HepG2 (cell line): Measurements from ENCODE around the gene MTA3. TPM values are rescaled to one million over a fixed set of nuclear protein-coding genes. Genes with fewer than 3 reads are reported as not detected.
A peak's percentile ranks its signal among the peaks of the same experiment; 100 is the strongest.

Experiments
- ARID5B ChIP-seq: IDR thresholded peaks from 2 replicates; pipeline ENCODE4 v1.4.0; 2020; ENCODE audit warnings: mild to moderate bottlenecking, missing genetic modification reagents
- ATF1 ChIP-seq: IDR thresholded peaks from 2 replicates; pipeline ENCODE4 v1.6.1; 2016; ENCODE audit warnings: mild to moderate bottlenecking, control low read depth
- ATF7 ChIP-seq, 2 experiments: fragments of 450-650 bp in 1 of 2; sonication (generic) in 1 of 2; formaldehyde crosslinking in 1 of 2; IDR thresholded peaks; 2 replicates each; pipeline versions ENCODE4 v1.4.0 to v1.6.1; 2016 to 2020; ENCODE audit warnings: antibody characterized with exemption in 1 of 2, mild to moderate bottlenecking in 1 of 2, missing genetic modification reagents in 1 of 2
- CENPBD1 ChIP-seq: sonication (generic); formaldehyde crosslinking; IDR thresholded peaks from 2 replicates; pipeline ENCODE4 v1.8.0; 2022; ENCODE audit warnings: missing genetic modification reagents, low read depth, mild to moderate bottlenecking, borderline replicate concordance
- CHD2 ChIP-seq: IDR thresholded peaks from 2 replicates; pipeline ENCODE4 v1.6.1; 2011; ENCODE audit warnings: low read depth, low read length, improper control_type of control experiment
- FOXC1 ChIP-seq: sonication (generic); formaldehyde crosslinking; IDR thresholded peaks from 2 replicates; pipeline ENCODE4 v1.8.0; 2022; ENCODE audit warnings: mild to moderate bottlenecking, missing genetic modification reagents, borderline replicate concordance
- GATA4 ChIP-seq: sonication (generic); IDR thresholded peaks from 2 replicates; pipeline ENCODE4 v1.6.1; 2016; ENCODE audit warnings: antibody characterized with exemption, low read depth, borderline replicate concordance
- NR2F1 ChIP-seq, 2 experiments: fragments of 450-650 bp in 1 of 2; formaldehyde crosslinking in 1 of 2; IDR thresholded peaks; 2 replicates each; pipeline versions ENCODE4 v1.5.0 to v1.6.1; 2016 to 2020; ENCODE audit warnings: mild to moderate bottlenecking in 1 of 2, missing compliant biosample characterization in 1 of 2, missing genetic modification reagents in 1 of 2, moderate library complexity in 1 of 2
- UBTF ChIP-seq: sonication (generic); formaldehyde crosslinking; IDR thresholded peaks from 2 replicates; pipeline ENCODE4 v1.4.0; 2020; ENCODE audit warnings: mild to moderate bottlenecking, missing genetic modification reagents
- ZNF101 ChIP-seq: sonication (generic); formaldehyde crosslinking; IDR thresholded peaks from 2 replicates; pipeline ENCODE4 v1.4.0; 2020; ENCODE audit warnings: mild to moderate bottlenecking, low read depth, missing genetic modification reagents, borderline replicate concordance
- ZNF136 ChIP-seq: sonication (generic); formaldehyde crosslinking; IDR thresholded peaks from 2 replicates; pipeline ENCODE4 v1.8.1; 2022; ENCODE audit warnings: low read depth, mild to moderate bottlenecking, moderate library complexity, missing genetic modification reagents
- ZNF317 ChIP-seq: sonication (generic); formaldehyde crosslinking; IDR thresholded peaks from 2 replicates; pipeline ENCODE4 v1.5.0; 2020; ENCODE audit warnings: mild to moderate bottlenecking, missing genetic modification reagents
- ZNF33B ChIP-seq: sonication (generic); formaldehyde crosslinking; IDR thresholded peaks from 2 replicates; pipeline ENCODE4 v1.5.1; 2020; ENCODE audit warnings: mild to moderate bottlenecking, missing genetic modification reagents
- ZNF431 ChIP-seq: sonication (generic); formaldehyde crosslinking; IDR thresholded peaks from 2 replicates; pipeline ENCODE4 v1.9.0; 2022; ENCODE audit warnings: missing genetic modification reagents, low read depth, mild to moderate bottlenecking, borderline replicate concordance
- ZNF615 ChIP-seq: sonication (generic); formaldehyde crosslinking; IDR thresholded peaks from 2 replicates; pipeline ENCODE4 v1.5.0; 2020; ENCODE audit warnings: mild to moderate bottlenecking, missing genetic modification reagents, borderline replicate concordance
- ZNF770 ChIP-seq: sonication (generic); formaldehyde crosslinking; IDR thresholded peaks from 2 replicates; pipeline ENCODE4 v1.5.0; 2020; ENCODE audit warnings: mild to moderate bottlenecking, missing genetic modification reagents
- ZNF773 ChIP-seq: sonication (generic); formaldehyde crosslinking; IDR thresholded peaks from 2 replicates; pipeline ENCODE4 v1.4.0; 2020; ENCODE audit warnings: missing genetic modification reagents, borderline replicate concordance
- ZNF841 ChIP-seq: sonication (generic); formaldehyde crosslinking; IDR thresholded peaks from 2 replicates; pipeline ENCODE4 v1.8.1; 2023; ENCODE audit warnings: missing genetic modification reagents, borderline replicate concordance
- ZSCAN20 ChIP-seq: sonication (generic); formaldehyde crosslinking; IDR thresholded peaks from 2 replicates; pipeline ENCODE4 v1.4.0; 2020; ENCODE audit warnings: missing genetic modification reagents, mild to moderate bottlenecking, borderline replicate concordance
- polyA plus RNA-seq, 8 experiments: library from polyadenylated mRNA; depleted of rRNA in 3 of 8; stranded (reverse) in 7 of 8; unstranded in 1 of 8; fragments of >200 nt; fragmentation: Illumina TruSeq in 4 of 8; extraction: Trizol in 4 of 8; gene quantifications; 2 replicates each; pipeline versions ENCODE4 v1.2.1 to v1.2.3, GENCODE V29; 2011 to 2016; ENCODE audit warnings: low read depth in 4 of 8, missing spikeins in 1 of 8, mixed read lengths in 1 of 8; ENCODE audit not compliant: insufficient read depth in 1 of 8
- total RNA-seq, 5 experiments: library from RNA; depleted of rRNA; stranded (reverse); fragments of >200 nt; fragmentation: Illumina TruSeq; extraction: Trizol; gene quantifications; 2 replicates each; pipeline ENCODE4 v1.2.3, GENCODE V29; 2016; ENCODE audit warnings: low read depth in 1 of 5

The MTA3 gene
- total and polyA plus RNA-seq, 2 of the 13 experiments (the other 11 are each of a cell fraction or from before 2014, with no cell fraction given) = 48.8 to 77.8 TPM

- peak; percentile 95 for TF ChIP-seq ARID5B
- peak; percentile 98 for TF ChIP-seq ZNF33B
- peak; percentile 94; the same call in 1 of the 2 replicates for TF ChIP-seq ZNF431 (CRISPR knock-in tag)
- no peak for TF ChIP-seq ATF7 (IDR thresholded peaks at IDR 0.05)
- peak; percentile 47; the same call in 1 of the 2 replicates for TF ChIP-seq ATF7 (CRISPR knock-in tag; IDR thresholded peaks at IDR 0.05)
- peak; percentile 91 for TF ChIP-seq ZNF136 (CRISPR knock-in tag)
- peak; percentile 84; the same call in 1 of the 2 replicates for TF ChIP-seq ZNF773 (CRISPR knock-in tag)
- peak; percentile 97 for TF ChIP-seq UBTF (CRISPR knock-in tag)
- peak; percentile 98 for TF ChIP-seq ZSCAN20 (CRISPR knock-in tag)
- no peak; the same call in none of the 2 replicates for TF ChIP-seq ZNF841
- TF ChIP-seq ZNF770 (CRISPR knock-in tag) = peak; percentile 94
- peak; percentile 88; the same call in 1 of the 2 replicates for TF ChIP-seq CENPBD1 (CRISPR knock-in tag)
- TF ChIP-seq CHD2 = peak; percentile 67
- TF ChIP-seq ZNF615 (CRISPR knock-in tag) = peak; percentile 96; the same call in 1 of the 2 replicates
- no peak for TF ChIP-seq ATF1 (CRISPR knock-in tag)
- peak; percentile 98 for TF ChIP-seq FOXC1
- TF ChIP-seq GATA4 = peak; percentile 84; the same call in 1 of the 2 replicates
- peak; percentile 87 to 92 for TF ChIP-seq NR2F1 (CRISPR knock-in tag; IDR thresholded peaks at IDR 0.05)
- TF ChIP-seq ZNF317 (CRISPR knock-in tag) = peak; percentile 87
- peak; percentile 88; the same call in 1 of the 2 replicates for TF ChIP-seq ZNF101
Observed at GRCh38 chr2:42792583-42793333, 224.3 kb downstream of the MTA3 start, which contains the start of gene HAAO (continued).
